GM21786 (cell line): ENCODE data around the gene BTK.
A peak's percentile ranks its signal among the peaks of the same experiment; 100 is the strongest.

Source experiments
- ATAC-seq: cut with Tn5 transposase; IDR thresholded peaks from one replicate; pipeline ENCODE4 v1.9.1; 2021; ENCODE audit not compliant: unreplicated experiment

The BTK gene

DNA sequence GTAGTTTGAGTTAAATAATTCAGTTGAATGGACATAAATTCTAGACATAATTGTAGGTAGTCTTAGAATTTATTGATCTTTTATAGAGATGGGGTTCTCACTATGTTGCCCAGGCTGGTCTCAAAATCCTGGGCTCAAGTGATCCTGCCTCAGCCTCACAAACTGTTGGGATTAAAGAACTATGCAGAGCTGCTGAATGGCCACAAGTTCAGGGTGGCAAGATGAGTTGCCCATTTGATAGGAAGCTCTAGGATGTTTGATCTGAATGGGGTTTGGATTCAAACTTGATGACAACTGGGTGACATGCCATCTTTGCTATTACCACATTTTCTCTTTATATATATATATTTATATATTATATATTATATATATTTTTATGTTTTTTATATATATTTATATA is 8.4 kb upstream of the BTK start:
- no peak for ATAC-seq

DNA sequence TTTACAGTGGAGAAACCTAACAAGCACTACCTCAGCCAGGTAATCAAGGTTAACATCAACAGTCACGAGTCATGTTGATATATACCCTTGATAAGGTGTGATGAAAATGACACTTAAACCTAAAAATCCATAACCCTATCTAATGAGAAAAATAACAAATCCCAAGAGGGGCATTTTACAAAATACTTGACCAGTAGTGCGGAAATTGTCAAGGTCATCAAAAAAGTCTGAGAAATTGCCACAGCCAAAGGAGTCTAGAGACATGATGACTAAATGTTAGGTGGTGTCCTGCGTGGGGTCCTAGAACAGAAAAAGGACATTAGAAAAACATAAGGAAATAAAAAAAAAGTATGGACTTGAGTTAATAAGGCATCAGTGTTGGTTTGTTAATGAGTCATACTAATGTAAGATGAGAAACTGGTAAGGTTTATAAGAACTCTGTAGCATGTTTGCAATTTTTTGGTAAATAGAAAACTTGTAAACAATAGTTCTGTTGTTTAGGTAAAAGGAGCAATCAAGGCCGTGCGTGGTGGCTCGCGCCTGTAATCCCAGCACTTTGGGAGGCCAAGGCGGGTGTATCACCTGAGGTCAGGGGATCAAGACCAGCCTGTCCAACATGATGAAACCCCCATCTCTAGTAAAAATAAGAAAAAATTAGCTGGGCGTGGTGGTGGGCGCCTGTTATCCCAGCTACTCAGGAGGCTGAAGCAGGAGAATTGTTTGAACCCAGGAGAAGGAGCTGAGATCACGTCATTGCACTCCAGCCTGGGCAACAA is 7.7 kb upstream of the BTK start:
- ATAC-seq: no peak

DNA sequence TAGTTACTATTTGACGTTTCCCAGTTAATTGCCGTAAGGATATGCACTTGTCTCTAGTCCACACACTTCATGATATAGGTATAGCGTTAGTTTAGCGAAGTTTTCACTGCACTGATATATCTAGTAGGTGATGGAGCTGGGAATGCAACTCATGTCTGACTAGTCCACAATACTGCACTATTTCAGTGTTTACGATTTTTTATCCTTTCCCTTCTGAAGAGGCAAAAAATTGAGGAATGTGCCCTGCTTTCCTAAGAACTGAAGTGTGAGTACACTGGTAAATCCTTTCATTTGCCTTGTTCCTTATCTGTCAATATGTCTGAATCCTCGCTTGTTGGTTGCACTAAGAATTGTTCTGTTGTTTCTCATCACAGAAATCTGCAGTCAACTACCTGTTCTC is 5.8 kb upstream of the BTK start:
- no peak for ATAC-seq

DNA sequence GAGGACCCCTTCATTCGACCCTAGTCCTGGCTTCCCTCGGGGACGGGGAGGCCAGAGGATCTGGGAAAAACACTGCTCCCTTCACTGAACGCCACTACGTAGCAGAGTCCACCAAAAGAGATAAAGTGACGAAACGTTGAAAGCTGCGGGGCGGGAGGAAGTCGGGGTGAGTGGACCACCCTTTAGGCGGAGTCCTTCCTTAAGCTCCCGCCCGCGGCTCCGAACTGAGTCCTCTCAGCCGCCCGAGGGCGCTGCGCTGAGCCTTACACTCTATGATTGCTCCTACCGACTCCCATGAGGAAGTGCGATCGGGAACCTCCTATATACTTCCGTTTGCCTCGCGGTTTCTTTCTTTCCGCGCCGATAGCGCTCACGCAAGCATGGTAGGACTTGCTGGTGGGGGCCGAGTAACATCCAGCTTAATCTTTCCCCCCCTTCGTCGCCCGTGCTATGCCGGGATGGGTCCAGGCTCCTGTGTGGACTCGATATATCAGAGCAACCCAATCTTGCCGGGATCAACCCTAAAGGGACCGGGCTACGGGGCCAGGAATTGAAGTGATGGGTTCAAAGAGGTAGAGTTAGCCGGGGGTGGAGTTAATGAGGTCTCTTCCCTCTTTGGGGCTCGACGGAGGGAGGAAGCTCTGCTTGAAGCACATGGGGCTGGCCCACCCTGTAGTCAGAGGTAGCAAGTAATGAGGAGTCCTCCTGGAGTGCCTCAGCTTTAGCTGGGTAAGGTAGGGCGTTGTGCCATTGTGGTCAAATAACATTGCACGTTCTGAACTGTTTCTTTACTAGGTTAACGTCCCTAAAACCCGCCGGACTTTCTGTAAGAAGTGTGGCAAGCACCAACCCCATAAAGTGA is 4.9 kb upstream of the BTK start, which contains the start of gene RPL36A:
RPL36A (plus strand) TSS at position 348 of the 862 bp plus-strand sequence; CDS start at position 381, 33 bp downstream.
- peak; percentile 75 for ATAC-seq

DNA sequence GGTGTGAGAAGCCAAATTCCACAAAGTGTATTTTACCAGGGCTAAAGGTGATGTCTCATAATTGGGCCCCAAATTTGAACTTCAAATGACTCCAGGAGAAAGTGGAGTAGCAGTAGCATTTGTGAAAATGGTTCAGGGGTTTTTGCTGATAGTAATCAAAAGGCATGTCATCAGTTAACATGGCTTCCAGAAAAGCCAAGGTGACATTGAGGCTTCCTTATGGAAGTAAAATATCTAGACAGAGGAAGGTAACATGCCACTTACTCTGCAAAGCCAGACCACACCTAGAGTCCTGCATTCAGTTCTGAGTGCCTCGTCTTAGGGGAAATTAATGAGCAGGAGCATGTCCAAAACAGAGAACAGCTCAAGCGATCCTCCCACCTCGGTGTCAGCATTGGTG is 2.6 kb upstream of the BTK start:
- no peak for ATAC-seq

DNA sequence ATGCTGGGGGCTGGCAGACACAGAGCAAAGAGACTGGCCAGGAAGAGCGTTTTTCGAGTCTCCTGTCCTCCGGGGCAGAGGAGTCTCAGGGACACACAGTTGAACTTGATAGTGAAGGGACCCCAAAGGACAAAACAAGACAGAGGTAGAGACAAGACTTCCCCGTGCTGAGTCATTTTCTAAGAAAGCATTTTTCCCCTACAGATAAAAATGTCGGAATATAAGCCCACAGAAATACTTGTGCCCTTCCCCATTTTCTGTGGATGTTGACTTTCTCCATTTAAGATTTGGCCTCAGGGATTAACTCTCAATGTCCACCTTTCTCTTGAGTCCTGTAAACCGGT is 523 bp upstream of the BTK start:
- peak; percentile 0 for ATAC-seq

DNA sequence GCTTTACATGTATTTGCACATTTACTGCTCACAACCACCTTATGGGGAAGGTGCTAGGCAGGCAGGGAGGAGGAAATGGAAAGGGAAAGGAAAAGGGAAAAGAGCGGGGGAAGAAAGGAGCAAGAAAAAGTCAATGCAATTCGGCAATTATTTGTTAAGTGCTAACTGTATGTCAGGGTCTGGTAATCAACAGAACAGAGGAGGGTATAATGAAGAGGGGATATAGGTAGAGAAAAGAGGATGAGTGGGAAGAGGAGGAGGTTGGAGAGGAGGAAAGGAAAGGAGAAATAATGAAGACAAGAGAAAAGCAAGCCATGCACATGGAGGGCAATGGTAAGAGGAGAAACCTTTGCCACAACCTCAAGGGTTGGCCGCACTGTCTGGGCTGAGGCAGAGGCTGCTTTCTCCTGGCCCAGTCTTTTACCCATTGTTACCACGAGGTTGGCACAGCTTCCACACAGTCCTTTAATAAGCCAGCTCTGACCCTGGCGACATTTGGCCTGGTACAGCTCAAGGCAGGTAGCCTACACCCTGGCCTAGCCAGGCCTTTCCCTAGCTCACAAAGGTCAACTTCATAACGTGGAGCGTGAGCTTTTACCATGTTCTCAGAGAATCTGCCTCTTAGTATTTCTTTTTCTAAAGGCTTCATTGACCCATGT is 836 bp downstream of the BTK start:
- no peak for ATAC-seq

DNA sequence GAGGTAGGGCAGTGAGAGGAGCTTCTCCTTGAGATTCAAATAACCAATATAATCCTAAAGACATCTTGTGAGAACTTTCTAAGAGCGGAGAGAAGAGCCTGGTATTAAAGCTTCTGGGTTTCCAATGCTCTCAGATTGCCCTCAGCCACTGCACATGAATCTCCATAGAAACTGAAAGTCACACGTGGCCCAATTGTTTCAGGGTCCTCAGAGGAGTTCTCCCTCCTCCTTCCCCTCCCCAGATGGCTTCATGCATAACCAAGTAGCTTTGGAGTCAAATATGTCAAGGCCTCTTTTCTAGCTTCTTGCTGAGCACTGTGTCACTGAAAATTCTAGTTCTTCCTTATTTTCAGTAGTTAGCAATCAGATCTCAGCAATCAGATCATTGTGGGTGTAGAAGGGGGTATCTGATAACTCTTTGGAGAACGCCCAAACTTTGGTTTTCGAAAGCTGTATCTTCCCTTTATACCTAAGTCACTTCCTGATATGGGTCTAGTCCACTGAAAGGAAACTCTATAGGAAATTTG is 2.2 kb downstream of the BTK start:
- peak; percentile 74 for ATAC-seq

DNA sequence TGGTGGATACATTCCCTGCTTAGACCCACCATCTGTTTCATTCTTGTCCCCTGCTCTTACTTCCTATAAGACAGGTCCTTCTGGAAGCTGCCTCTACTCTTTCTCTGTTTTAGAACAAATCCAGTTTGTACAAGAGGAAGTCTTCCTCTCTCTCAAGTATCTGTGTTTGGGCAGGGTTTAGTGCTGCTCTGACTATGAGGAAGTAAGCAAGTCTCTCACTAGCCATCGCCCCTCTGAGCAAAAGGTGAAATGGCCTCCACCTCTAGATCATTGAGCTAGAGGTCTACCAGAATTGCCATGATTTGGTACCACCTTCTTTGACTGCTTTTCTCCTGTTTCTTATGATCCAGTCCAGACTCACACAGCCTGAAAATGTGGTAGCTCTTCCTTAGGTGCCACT is 8.4 kb downstream of the BTK start:
- ATAC-seq: no peak

DNA sequence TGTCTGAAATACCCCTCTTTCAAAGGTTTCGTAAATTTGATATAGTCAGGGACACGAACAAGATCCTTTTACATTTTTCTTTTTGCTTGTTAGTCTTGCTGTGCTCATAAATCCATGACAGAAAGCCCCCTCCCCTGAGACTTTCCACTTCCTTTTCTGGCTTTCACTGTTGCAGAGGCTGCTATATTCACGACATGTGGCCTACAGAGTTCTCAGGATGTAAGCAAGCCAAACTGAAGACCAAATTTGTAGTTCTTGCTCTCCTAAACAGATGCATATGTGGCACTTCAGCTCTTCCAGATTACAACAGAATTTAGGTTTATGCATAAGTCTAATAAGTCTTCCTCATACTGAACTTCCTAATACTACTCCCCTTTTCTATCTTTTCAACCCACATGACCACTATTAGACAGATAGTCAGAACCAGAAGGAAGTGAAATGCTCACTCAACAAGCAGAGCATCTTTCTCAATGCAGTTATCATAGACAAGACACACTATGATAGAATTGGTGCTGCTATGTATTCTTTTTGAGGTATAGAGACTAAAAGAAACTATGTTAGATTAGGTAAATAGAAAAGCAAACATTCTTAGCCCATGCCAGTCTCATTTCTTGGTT is 15.0 kb downstream of the BTK start:
- ATAC-seq: peak; percentile 80

DNA sequence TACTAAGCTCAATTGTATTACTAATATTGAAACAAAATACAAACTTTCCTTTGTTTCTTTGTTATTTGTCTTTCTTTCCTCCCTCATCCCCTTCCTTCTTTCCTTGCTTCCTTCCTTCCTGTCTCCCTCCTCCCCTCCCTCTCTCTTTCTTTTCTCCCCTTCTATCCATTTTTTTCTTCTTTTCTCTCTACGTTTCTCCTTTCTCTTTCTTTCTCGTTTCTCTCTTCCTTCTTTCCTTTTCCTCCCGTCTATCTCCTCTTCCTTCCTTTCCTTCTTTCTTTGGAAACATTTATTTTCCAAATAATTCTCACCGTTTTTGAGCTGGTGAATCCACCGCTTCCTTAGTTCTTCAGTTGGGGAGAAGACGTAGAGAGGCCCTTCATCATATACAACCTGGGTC is 16.3 kb downstream of the BTK start:
- ATAC-seq: no peak

DNA sequence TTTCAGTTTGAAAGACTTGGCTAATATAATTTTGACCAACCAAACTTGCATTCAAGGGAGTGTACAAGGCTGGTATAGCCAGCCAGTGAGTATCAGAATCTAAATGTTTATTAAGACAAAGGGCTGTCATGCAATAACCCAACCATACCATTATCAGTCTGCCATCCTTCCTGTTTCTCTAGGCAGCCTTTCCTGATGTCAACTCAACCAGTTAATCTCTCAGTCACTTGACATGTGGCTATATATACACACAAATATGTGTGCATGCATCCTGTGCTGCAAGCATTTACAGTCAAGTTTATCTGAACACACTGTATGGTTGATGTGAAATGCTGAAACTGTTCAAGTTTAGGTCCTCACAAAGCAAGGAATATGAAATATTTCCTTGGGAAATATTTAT is 17.2 kb downstream of the BTK start:
- no peak for ATAC-seq

DNA sequence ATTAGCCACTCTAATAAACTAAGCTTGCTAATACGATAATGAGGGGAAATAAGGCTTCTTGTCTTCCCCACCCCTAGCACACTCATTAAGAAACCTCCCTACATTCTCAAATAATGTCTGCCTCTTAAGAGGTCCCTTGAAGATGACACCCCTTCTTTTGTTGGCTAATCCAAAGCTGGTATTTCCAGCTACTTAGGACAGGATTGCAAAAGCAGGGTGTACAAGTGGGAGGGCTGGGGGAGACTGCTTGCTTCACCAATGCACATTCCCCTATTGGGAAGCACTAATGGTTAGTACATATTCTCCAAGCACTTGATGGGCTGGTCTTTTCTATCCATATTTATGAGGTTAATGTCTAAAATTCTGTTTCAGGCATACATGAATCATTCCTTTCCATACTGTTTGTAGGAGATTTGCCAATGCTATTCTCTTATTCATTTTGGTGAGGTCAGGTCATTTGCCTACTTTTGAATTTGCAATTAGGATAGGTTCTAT is 20.6 kb downstream of the BTK start:
- ATAC-seq: no peak

DNA sequence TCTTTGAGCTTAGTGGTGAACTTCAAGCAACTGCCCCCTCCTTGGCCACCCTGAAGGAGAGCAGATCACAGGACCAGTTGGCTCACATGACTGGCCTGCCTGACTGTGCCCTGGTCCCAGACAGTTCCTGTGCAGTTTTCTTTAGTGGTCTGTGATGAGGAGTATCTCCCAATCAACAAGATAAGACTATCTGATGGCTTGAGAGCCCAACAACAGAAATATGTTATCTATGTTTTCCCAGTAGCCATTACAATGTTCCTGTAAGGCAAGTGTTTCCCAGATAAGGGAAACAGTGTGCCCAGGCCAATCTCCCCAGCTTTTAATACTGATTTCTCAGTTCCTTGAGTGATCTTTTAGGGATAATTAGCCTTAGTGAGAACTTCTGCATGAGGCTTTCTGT is 23.2 kb downstream of the BTK start:
- no peak for ATAC-seq

DNA sequence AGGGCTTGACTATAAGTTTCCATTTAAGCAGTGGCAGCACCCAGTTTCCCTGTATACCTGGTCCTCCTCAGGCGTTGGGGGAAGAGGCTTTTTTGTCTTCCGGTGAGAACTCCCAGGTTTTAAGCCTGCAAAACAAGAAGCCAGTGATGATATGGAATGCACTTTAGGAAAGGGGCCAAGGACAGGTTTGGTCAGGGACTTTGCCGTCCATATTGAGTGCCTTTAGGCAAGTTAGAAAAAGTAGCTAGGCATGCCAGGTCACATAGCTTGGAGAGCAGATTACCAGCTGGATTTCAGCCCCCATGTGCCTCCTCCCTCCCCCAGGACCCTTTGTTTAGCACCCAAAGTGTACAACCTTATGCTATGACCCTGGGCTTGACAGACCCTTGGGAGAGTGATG is 23.9 kb downstream of the BTK start:
- no peak for ATAC-seq

DNA sequence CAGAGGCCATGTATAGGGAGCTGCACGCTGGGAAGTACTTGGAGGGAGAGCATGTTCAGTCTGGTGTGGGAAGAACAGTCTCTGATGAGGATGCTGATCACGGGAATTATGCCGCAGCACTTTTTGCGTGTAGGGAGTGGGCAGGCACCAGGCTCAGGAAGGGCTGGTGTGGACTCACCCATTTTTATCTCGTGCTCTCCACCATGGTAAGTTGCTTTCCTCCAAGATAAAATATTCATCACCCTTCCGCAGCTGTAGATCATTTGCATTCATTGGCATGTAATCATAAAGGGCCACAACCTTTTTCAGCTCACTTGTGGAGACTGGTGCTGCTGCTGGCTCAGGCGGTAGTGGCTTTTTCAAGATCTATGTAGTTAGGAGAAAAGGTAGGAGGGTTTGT is 25.6 kb downstream of the BTK start:
- no peak for ATAC-seq

DNA sequence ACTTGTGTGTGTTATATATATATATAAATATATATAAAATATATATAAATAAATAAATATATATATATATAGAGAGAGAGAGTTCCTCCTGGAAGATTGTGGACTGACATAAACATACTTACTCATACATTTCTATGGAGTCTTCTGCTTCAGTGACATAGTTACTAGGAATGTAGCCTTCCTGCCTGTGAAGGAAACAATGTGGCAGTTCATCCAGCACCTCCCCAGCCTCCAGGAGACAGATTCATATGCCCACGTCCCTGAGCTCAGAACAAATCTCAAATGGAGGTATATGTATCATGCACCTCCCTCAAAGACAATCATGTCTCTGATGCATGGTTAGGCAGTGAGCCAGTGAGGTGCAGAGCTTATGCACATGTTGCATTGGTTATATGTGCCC is 26.0 kb downstream of the BTK start:
- ATAC-seq: no peak

DNA sequence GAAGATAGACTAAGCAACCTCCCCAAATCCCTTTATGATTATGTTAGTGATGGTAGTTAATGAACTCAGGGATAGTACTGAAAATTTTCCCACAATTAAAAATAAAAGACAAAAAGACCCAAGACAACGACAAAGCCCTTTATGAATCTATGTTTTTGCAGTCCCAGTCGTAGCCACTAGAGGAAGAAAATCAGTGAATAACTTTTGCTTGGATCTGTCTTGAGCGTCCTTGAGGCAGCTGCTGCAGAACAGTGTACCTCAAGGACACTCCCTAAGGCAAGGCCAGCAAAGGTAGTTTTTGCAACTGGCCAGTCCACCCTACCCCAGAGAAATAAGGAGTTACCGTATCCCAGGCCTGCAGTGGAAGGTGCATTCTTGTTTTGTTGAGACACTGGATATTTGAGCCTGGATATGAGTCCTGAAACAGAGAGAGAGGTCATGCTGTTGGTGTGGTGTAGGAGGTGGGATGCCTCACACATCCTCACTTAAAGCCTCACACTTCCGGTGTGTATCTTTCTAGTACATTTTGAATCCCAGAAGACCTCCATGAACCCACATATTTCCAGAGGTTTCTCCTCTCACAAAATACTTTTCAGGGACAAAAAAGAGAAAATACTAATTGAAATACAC is 28.7 kb downstream of the BTK start:
- no peak for ATAC-seq

DNA sequence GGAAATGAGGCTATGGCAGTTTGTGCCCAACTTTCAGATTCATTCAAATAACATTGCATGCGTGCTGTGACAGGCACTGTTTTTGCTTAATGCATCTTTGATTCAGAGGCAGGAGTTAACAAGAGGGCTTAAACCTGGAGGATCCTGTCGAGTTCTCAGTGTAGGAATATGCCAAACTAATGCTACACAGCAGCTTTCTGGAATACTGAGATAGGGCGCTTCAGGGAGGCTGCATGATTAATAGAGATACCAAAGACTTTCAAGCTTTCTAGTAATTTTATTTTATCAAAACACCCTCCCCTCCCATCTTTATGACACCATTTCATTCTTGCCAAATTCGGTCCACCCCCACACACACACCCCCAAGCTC is 36.8 kb downstream of the BTK start:
- no peak for ATAC-seq

DNA sequence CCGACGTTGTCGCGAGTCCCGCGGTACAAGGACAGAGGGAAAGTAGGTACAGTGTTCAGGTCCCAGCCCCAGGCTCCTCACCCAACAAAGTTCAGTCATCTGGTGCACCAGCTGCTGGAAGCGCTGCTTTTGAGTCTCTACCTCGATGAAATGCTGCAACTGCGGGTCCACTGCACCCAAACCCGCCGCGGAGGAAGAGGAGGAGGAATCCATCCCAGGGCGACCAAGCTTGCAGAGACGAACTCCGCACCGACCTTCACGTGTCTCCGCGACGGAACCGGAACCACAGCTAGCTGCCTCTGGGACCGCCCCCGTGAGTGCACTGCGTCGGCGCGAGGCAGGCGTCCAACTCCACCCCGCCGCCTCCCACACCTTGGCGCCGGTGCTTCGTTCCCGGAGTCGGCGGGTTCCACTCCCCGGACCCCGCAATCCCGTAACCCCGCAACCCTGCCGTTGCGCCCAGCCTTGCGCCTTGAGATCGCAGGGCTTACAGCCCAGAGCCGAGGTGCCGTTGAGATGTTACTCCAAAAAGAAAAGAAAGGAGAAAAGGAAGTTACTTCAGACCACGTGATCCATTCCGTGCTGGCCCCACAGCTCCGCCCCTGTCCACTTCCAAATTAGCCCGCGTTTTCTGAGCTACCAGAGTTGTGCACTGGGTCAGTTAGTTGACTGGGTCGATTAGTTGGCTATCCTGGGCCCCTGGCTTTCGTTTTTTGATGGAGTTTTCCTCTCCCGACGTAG is 37.4 kb downstream of the BTK start, which contains the start of gene TIMM8A:
TIMM8A (minus strand) TSS at position 291 of the 741 bp plus-strand sequence; CDS start at position 213, 78 bp downstream.
- ATAC-seq: peak; percentile 96
